ENCODE data around the gene RPE.

GRCh38 chr2:210009896-210010295 lies 7.5 kb downstream of the RPE start:
- TF ChIP-seq RAD21 (IDR thresholded peaks at IDR 0.05; ENCODE audit: low read depth) (no peak), MAX (IDR thresholded peaks at IDR 0.05) (no peak), TAF1 (IDR thresholded peaks at IDR 0.05; ENCODE audit: low read depth) (no peak), NFIC (IDR thresholded peaks at IDR 0.05) (no peak), EP300 (IDR thresholded peaks at IDR 0.05; ENCODE audit: borderline replicate concordance) (no peak), TEAD4 (IDR thresholded peaks at IDR 0.05) (no peak), CEBPB (IDR thresholded peaks at IDR 0.05) (no peak), ZBTB7A (IDR thresholded peaks at IDR 0.05; ENCODE audit: low read depth) (no peak)
- TF ChIP-seq, protein P1, sequence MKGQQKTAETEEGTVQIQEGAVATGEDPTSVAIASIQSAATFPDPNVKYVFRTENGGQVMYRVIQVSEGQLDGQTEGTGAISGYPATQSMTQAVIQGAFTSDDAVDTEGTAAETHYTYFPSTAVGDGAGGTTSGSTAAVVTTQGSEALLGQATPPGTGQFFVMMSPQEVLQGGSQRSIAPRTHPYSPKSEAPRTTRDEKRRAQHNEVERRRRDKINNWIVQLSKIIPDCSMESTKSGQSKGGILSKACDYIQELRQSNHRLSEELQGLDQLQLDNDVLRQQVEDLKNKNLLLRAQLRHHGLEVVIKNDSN (IDR thresholded peaks at IDR 0.05): no peak

Data from Ishikawa (cell line).